ENCODE measurements around the gene TTLL3. TPM values are rescaled to one million over a fixed set of nuclear protein-coding genes. Genes with fewer than 3 reads are reported as not detected.

The TTLL3 gene
- total RNA-seq, 1 donor from 2014 or later, result 53.6 TPM

GRCh38 chr3:9828801-9829755 lies 19.0 kb downstream of the TTLL3 start:
- no peak overlapping the region for H3K4me3 Mint-ChIP-seq (ENCODE audit: unreplicated experiment)
- no peaks in the 10 kb centered on the region for H3K4me1 Mint-ChIP-seq (ENCODE audit: unreplicated experiment)
- peaks cover 6% of the 10 kb centered on the region for H3K36me3 Mint-ChIP-seq (ENCODE audit: unreplicated experiment)
- no peak for DNase-seq (ENCODE audit: extremely low spot score, unreplicated experiment)
- H3K27me3 Mint-ChIP-seq (ENCODE audit: unreplicated experiment), result no peaks in the 10 kb centered on the region
- TF ChIP-seq CTCF (IDR thresholded peaks at IDR 0.05), result no peak
- H3K9me3 Mint-ChIP-seq (ENCODE audit: unreplicated experiment), result no peaks in the 10 kb centered on the region
- no peak overlapping the region for H3K27ac Mint-ChIP-seq (ENCODE audit: unreplicated experiment)

DNA sequence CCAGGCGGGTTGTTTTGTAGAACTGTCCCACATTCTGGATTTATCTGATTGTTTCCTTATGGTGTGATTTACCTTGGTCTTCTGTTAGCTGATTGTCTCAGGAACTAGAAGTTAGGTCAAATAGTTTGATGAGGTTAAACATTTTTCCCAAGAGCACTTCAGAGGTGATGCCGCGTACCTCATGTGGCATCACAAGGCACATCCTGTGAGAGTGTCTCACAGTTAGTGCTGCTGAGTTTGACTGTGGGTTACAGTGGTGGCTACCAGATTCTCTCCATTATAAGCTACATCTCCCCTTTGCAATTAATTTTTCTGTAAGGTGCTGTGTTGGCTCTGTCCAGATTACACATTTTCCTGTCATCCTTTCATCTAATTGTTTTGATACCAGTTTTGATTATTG lies 21.2 kb downstream of the TTLL3 start:
- TF ChIP-seq CTCF (IDR thresholded peaks at IDR 0.05), result no peak
- peaks cover 11% of the 10 kb centered on the region for H3K36me3 Mint-ChIP-seq (ENCODE audit: unreplicated experiment)
- DNase-seq (ENCODE audit: extremely low spot score, unreplicated experiment), result no peak
- H3K4me1 Mint-ChIP-seq (ENCODE audit: unreplicated experiment), result no peaks in the 10 kb centered on the region
- no peak overlapping the region for H3K4me3 Mint-ChIP-seq (ENCODE audit: unreplicated experiment)
- no peaks in the 10 kb centered on the region for H3K27me3 Mint-ChIP-seq (ENCODE audit: unreplicated experiment)
- H3K27ac Mint-ChIP-seq (ENCODE audit: unreplicated experiment), result no peak overlapping the region
- H3K9me3 Mint-ChIP-seq (ENCODE audit: unreplicated experiment), result no peaks in the 10 kb centered on the region

- DNase-seq (ENCODE audit: extremely low spot score, unreplicated experiment), result no peak
- no peak for TF ChIP-seq CTCF (IDR thresholded peaks at IDR 0.05)
- Mint-ChIP-seq H3K4me1 (ENCODE audit: unreplicated experiment) (no peaks in the 10 kb centered on the region), H3K4me3 (ENCODE audit: unreplicated experiment) (no peak overlapping the region), H3K27ac (ENCODE audit: unreplicated experiment) (no peak overlapping the region), H3K9me3 (ENCODE audit: unreplicated experiment) (no peaks in the 10 kb centered on the region), H3K36me3 (ENCODE audit: unreplicated experiment) (peaks cover 11% of the 10 kb centered on the region), H3K27me3 (ENCODE audit: unreplicated experiment) (no peaks in the 10 kb centered on the region)
These were observed 23.0 kb downstream of the TTLL3 start for GRCh38 chr3:9833078-9833477.

- no peak for DNase-seq (ENCODE audit: extremely low spot score, unreplicated experiment)
- H3K27me3 Mint-ChIP-seq (ENCODE audit: unreplicated experiment), result no peaks in the 10 kb centered on the region
- TF ChIP-seq CTCF (IDR thresholded peaks at IDR 0.05), result no peak
- H3K27ac Mint-ChIP-seq (ENCODE audit: unreplicated experiment), result no peak overlapping the region
- H3K4me3 Mint-ChIP-seq (ENCODE audit: unreplicated experiment), result no peak overlapping the region
- peaks cover 6% of the 10 kb centered on the region for H3K36me3 Mint-ChIP-seq (ENCODE audit: unreplicated experiment)
- H3K9me3 Mint-ChIP-seq (ENCODE audit: unreplicated experiment), result no peaks in the 10 kb centered on the region
- H3K4me1 Mint-ChIP-seq (ENCODE audit: unreplicated experiment), result no peaks in the 10 kb centered on the region
These were observed 24.7 kb downstream of the TTLL3 start for GRCh38 chr3:9834520-9835380.
